GM21526 (cell line): ENCODE measurements around the gene MEIS2.

Source experiments
- ATAC-seq: cut with Tn5 transposase; IDR thresholded peaks from one replicate; pipeline ENCODE4 v1.9.1; 2021; ENCODE audit warnings: moderate library complexity; ENCODE audit not compliant: unreplicated experiment, low FRiP score

The MEIS2 gene

DNA sequence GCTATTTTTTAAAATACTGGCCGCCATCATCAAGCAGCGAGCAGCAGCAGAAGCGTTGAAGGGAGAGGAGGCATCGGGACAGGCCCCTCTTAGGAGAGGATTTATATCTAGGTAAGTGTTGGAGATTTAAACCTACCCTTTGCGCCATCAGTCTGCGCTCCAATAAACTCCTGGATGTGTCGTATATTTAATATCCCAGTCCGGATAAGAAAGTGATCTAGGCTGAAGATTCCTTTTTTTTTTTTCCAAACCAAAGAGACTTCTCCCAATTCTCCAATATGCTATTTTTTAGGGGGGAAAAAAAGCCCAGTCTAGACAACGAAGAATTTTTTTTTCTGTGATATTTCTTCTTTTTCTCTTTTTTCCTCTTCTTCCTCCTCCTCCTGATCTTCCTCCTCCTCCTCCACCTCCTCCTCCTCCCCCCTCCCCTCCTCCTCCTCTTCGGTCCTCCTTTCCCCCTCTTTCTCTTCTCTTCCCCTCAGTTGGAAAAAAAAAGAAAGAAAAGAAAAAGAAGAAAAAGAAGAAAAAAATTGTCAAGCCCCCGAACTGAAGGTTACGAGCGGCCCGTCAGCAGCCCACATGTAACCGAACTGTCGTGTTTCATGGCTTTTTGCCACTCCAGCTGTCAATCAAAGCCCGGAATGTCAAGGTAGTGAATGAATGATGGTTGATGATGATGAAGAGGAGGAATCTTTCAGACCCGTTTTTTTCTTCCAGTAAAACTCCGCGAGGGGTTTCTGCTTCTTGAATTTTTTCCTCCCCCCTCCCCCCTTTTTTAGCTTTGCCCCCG, 835 bp downstream of the MEIS2 start:
- peak; percentile 3 for ATAC-seq

DNA sequence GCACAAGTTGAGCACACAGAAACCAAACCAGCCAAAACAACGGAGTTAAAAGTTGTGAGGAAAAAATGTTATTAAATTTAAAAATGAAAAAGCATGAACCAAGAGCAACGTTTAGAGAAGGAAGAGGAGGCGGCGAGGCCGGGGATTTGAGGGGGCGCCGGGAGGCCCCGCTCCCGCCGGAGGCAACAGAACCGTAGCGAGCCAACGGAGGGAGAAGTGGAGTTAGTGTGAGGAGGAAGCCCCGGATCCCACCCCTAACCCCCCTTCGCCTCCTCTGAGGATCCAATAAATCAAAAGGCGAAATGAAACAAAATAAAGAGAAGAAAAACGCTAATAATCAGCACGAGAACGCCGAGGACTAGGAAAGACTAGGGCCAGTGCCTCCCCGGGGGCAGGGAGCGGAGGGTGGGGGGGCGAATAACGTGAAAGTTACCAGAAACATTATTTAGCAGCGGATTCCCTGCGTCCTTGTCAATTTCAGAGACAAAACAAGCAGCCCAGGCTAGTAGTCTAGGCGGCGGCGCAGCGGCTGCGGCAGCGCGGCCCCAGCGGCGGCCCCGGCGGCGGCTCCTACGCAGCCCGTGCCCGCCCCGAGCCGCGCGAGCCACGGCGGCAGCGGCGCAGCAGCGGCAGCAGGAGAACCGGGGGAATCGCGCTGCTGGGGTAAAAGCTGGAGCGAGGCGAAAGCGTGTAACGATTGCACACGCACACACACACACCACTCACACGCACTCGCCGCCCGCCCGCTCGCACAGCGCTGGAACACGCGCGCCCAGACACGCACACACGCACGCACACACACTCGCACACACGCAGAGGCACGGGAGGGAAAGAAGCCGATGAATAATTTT, 1.7 kb downstream of the MEIS2 start:
- ATAC-seq, result peak; percentile 27

DNA sequence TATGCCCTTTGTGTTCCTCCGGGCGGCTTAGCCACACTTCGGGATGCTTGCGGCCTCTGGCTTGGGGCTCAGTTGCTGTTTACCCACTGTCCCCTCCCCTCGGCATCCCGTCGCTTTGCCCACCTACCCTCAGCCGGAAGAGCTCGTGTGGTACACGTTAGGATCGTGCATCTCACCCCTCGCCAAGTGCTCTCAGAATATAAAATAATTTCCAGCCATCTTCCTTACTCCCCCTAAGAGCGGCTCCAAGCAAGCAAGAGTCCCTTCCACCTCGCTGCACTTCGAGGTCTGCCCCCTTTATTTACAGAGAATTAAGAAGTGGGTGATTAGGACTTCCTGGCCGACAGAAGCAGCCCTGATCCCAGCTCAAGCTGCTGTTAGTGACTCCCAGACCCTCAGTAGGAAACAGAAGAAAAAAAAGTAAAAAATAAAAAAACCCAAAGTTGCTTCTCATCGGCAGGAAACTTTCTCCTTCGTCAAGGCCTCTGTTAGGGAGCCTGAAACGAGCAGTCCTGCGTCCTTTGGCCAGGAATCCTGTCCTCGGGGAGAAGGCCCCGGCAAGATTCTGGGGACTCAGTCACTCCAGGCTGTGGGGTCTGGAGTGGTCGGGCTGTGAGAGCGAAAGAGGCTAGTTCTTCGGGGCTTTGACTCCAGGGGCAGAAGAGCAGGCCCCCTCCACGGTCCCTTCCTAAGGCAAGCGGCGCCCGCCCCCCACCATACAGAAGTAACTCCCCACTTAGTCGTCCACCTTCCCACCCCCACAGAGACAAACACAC, 3.0 kb downstream of the MEIS2 start:
- ATAC-seq, result no peak

DNA sequence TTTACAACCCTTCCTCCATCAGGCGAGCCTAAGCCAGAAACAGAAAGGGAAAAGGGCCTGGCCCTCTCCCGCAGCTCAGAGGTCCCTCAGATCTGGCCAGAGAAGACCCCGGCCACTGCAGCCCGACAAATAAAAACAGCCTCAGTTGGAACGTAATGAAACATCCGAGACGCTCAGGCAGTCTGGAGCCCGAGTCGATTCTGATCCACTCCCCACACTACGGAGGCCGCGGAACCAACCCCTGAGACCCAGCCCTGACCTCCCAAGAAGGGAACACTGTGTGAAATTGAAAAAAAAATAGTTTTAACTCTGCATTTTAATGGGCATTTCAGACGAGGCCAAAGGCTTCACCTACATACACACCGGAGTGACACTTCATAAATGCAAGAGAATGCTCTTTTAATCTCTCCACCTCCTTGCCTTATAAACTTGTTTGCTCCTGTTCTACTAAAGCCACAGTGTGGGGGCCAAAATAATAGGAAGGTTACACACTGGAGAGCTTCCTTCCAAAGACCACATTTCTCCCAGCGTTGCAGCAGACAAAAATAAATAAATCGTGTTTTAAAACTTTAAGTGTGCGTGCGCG, 3.7 kb downstream of the MEIS2 start:
- ATAC-seq, result no peak

DNA sequence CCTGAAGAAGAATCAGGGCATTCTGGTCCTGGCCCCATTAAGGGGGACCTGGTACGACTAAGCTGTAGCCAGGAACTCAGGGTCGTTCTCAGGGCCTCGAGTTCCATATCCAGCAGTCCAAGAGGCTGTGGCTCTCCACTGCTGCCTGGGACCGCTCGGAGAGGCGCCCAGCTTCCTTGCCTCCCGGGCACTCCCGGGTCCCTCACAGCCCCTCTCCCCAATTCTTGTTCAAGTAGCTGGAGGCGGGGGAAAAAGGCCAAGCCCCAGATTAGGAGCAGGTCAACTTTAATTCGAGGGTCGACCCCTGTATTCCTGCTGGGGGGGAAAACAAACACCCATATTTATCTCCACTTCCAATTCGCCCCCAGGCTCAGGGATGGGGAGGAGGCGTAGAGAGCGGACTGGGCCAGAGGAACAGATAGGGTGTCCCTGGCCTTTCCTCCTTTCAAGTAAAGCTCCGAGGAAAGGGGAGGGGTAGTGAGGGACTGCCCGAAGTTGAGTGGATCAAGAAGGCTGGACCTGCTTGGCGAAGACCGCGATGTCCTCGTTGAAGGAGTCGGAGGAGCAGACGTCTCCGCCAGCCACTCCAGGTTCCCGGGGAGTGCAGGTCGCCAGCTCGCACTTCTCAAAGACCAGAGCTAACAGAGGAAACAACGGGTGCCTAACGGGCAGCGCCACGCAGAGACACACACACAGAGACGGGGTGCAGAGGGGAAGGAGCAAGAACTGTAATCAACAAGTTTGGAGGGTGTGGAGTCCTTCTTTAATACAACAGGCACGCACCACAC, 4.4 kb downstream of the MEIS2 start:
- no peak for ATAC-seq

DNA sequence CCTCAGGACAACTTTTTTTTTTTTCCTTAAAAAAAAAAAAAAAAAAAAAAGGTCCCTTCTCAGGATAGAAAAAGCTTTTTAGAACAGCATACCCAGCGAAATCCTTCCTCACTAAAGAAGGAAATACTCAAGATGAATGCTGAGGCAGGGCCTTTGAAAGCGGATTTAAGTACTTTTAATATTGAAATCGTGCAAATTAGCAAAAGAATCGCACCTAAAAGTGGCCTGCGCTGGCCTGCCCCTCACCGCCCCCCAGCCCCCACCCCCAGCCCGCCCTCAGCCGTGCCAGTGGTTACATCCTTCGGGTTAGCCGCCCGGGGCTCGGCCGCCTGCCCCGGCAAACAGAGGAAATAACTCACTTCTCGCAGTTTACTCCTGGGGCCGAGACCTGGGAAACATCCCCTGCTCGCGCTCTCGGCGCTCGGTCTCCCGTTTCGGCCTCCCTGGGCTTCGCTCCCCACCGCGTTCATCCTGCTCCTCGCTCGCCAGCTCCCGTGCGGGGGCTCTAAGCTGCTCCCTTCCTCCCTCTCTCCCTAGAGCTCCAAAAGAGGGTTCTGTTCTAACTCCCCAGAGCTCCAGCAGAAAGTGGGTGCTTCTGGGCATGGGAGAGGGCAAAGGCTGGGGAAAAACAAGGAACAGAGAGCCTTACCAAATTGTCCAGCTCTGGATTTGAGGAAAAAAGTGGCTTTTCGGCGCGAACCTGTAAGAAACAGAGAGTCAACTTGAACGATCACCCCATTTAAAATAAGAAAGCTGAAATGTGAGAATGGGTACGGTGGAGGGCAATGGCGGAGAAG, 5.2 kb downstream of the MEIS2 start:
- no peak for ATAC-seq

DNA sequence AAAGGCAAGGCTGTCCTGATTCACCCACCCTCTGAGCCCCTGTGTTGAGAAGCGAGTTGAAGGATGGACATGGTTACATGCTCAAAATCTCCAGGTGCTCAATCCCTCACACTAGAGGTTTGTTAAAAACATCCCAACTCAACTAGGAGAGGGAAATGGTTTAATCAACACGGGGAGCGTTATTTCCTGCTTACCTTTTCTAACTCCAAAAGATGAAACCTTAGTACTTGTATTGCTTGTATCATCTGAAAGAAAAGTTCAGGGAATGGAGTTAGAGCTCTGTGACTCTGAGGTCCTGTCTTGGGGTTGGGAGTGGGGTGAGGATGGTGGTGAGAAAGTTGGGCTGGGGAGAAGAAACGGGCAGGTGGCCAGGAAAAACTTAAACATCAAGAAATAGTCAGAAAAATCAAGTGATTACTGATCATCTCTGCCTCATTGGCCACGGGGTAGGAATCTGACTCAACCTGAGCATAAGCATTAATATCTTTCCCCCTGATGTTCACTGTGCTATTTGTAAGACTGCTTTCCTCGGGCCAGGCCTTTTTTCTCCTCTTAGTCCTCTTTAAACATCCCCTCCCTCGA, 5.9 kb downstream of the MEIS2 start:
- no peak for ATAC-seq

DNA sequence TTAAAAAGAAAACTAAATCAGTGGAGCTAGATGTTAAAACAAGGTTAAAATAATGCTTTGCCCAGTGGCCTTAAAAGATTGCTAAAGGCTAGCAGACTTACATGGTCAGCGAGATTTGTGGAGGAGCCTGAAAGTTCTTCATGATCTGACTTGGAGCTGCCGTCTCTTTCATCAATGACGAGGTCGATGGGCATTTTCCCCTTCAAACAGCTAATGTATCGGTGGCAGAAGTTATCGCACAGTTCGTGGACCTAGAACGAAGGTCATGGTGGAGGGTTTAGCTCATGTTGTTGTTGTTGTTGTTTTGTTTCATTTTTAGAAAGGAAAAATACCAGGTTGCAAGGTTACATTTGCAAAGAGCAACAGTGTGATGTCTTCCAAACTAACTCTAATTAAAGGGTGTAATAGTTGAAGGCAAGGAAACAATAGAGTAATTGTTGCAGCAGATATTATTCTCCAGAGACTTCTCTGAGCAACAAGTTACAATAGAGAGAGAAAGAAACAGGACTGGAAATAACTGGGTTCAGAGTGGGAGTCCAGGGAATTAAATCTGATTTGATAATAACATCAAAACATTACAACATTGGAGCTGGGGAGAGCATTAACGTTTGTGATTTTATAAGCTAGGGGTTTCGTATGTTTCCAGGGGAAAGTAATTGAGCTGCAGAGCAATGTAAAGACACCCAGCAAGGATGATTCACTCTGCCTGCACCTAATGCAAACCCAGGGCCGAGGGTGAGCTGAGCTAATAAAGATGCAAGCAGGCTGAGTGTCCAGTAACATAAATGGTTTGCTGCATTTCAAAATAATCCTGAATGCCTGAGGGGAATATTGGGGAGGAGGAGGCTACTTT, 6.6 kb downstream of the MEIS2 start:
- ATAC-seq, result no peak

DNA sequence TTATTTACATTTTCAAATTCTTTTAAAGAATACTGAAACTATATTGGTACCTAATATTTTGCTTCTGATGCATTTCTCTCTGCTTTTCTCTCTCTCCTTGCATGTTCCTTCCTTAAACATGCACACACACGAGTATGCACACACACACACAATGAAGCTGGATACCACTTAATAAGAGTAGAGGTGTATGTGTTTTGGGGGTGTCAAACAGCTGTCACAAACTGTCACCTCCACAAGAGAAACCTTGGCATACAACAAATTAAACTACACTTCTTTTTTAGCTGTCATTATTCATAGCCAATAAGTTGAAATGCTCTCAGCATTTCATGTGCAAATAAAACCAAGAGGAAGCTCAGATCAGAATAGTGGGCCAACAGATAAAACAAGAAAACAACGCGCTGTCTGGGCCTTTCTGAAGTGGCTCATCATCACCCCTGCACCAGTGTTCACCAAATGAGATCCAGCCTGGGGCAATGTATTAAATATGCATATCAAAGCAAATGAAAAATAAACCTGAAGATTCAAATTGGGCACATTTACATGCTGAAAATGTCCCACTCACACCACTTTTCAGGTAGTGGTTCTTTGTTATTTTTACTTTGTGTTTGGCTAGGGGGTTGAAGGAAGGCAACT, 9.7 kb downstream of the MEIS2 start:
- ATAC-seq, result no peak

DNA sequence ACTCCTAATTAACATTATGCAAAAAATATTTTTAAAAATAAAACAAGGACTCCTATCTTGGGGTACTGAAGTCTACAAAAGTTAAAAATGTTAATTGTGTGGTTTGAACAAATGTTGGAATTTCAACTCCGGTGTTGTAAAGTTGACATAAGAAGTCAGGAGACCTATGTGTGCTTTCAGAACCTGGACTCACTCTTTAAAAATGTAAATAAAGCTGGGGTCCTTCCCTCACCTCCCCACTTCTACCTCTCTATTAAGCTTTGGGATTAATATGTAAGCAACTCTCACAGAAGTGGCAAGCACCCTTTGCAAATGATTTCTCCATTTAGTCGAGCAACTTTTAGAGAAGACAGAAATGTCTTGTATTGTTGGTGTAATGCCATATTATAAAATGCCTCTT, 11.9 kb downstream of the MEIS2 start:
- ATAC-seq, result no peak

DNA sequence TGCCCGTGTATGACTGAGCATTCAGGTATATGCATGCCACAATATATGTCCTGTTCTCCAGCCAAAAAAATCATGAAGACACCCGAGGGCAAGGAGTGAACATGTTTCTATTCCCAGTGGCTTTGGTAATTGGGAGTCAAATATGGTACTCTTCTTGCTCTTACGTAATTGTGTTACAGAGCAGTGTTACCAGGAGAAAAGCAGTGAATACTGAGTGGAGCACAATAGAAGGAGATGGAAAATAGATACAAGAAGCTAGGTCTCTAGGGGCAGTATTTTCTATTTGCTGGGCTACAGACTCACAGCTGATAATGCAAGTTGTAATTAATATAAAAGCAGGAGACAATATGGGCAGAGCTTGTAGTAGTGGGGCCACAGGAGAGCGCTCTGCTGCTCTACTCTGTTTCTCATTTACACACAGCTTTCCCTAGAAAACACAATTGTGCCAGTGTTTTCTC, 13.2 kb downstream of the MEIS2 start:
- no peak for ATAC-seq

DNA sequence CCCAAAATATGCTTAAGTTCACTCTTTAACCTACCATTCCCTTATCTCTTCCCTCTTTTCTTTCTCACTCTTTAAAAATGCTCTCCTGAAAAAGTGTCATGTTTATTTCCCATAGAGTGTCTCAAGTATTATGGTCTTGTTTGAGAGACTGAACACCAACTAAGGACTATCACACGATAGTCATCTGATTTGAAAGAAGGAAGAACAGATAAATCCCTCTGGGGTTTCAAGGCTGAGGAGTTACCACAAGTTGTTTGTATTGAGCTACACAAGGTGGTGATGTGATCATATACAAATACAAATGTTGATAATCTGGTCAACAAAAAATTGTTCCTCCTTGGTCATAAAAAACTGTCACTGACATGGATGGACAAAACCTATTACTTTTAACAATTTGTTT, 13.8 kb downstream of the MEIS2 start:
- ATAC-seq, result no peak

DNA sequence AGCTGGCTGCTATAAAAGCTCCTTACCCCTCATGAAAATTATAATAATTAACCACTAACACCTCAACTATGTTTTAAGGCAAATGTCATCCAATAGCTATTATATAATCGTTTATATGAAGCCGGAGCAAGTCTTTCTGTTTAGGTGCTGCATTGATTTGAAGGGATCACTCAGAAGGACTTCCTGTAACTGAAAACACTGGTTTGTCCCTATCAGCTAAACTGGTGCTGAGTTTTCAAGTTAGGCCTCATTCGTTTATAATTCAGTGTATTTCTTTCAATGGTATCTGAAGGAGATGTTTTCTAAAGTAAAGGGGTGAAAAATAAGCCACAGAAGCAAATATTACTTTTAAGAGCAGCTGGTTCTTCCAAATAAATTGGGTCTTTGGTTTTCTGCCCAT, 14.2 kb downstream of the MEIS2 start:
- ATAC-seq, result no peak

DNA sequence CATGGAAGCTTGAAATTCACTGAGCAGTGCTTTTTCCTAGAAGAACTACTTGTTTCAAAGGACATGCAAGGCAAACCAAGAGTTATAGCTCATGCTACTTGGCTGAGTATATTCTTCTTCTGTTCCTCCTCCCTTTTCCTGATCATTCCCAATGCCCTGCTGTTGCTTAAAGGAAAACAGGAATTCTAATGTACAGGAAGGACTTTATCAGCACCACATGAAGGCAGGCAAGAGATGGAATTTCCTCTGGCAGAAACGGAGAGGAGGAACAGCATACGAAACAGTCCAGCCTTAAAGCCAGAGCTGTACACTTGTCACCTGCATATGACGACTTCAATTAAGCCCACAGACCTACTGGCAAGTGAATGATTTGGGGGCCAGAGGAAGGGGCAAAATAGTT, 15.7 kb downstream of the MEIS2 start:
- no peak for ATAC-seq

DNA sequence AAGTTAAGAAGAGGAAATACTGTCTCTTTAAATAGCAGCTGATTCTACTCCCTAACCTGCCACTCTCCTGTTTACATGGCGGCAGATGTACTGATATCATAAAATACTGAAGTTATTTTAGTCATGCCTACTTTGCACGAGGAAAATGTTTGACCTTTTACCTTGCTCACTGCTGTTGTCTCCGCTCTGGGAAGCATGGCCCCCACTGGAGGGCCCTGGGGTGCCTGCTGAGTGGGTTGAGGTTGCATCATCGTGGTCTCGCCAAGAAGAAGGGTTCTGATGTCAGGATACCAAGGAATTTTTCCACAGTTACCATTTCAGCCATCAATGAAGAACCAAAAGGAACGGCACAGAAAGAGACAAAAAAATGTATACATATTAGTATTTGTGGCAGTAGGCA, 16.7 kb downstream of the MEIS2 start:
- ATAC-seq, result no peak

DNA sequence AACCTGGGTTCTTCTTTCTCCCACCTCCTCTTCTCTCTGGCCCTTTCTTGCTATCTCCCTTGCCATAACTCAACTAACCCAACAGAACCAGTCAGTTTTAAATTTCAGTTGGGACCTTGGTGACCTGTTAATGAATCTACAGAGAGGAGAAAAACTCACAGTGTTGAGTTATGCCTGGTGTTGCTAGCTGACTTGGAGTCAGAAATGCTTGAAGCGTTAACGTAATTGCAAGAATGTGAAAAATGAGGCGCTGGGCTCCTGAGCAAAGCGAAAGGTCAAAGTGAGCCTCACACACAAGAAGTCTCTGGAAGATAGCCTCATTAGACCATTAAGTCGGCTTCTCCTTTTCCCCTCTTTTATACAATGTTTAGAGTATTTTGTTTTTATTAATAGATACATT, 18.4 kb downstream of the MEIS2 start:
- ATAC-seq, result no peak

DNA sequence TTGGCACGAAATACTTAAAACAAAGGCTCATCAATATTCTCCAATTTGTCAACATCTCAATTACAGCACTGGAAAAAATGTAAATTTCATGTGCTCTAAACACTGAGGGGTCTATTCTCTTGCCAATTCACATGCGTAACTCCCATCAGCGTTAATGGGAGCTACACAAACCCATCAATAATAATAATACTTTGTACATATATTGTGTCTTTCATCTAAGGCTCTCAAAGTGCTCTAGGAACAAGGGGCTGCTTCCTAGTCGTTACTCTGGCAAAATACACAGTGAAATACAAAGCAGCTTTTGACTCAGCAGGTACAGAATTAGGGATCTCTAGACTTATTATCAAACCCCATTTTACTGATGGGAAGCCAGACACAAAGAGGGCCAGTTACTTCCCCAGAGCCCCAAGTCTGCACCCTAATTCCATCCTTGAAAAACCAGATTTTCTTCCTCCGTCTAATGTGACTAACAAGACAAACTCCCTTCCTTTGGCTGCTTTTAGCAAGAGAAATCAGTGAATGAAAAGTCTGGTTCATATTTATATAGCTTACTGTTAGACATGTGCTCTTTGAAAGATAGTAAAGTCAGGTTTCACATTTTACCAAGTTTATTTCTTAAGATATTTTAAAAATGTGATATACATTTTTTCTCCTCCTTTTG, 20.0 kb downstream of the MEIS2 start:
- no peak for ATAC-seq
